Caco-2 (cell line): Measurements from ENCODE around the gene SRPK3. TPM values are rescaled to one million over a fixed set of nuclear protein-coding genes. Genes with fewer than 3 reads are reported as not detected.

Experiments used
- BruUV-seq: library from RNA; stranded (reverse); fragments of 400-500 nt; replicated peaks from 2 replicates; lab custom pipeline; 2021; lab: Mats Ljungman, UMichigan
- CTCF ChIA-PET: fragments of 300-600 bp; sonication (Branson Sonifier 250); formaldehyde crosslinking; loops from one replicate; lab custom pipeline; 2022; ENCODE audit warnings: antibody characterized with exemption; lab: Charles Lee
- POLR2A ChIA-PET: fragments of 300-600 bp; sonication (Branson Sonifier 250); formaldehyde crosslinking; loops from one replicate; lab custom pipeline; 2022; ENCODE audit warnings: antibody characterized with exemption; lab: Charles Lee
- DNase-seq, 2 experiments: peaks; one replicate each; pipeline versions ENCODE4 v3.0.0 to v3.0.0-alpha.2; 2020 to 2022
- H3K27me3 ChIP-seq: replicated peaks from 2 replicates; pipeline ENCODE4 v1.6.0; 2011; ENCODE audit warnings: low read length; ENCODE audit not compliant: control insufficient read depth, insufficient read depth
- H3K36me3 ChIP-seq: 2 replicates; pipeline ENCODE4 v1.5.1; 2011; ENCODE audit warnings: low read length; ENCODE audit not compliant: control insufficient read depth, insufficient read depth
- H3K4me1 ChIP-seq: fragments of 250-450 bp; sonication (Bioruptor Pico); 2 replicates; pipeline ENCODE4 v1.5.1; 2020; ENCODE audit warnings: mild to moderate bottlenecking
- H3K4me3 ChIP-seq: 2 replicates; pipeline ENCODE4 v1.5.1; 2011; ENCODE audit warnings: low read depth, mild to moderate bottlenecking, control low read depth, low read length
- H3K9me3 ChIP-seq: fragments of 250-450 bp; sonication (Bioruptor Pico); 2 replicates; pipeline ENCODE4 v1.5.1; 2020; ENCODE audit warnings: mild to moderate bottlenecking, moderate library complexity
- H3K27ac Mint-ChIP-seq: one replicate; pipeline ENCODE4 v1.8.0; 2022; ENCODE audit warnings: mixed read lengths; ENCODE audit not compliant: unreplicated experiment
- H3K27me3 Mint-ChIP-seq: one replicate; pipeline ENCODE4 v1.8.0; 2022; ENCODE audit warnings: mixed read lengths; ENCODE audit not compliant: insufficient read depth, unreplicated experiment
- H3K36me3 Mint-ChIP-seq: one replicate; pipeline ENCODE4 v1.8.0; 2022; ENCODE audit warnings: mild to moderate bottlenecking, mixed read lengths; ENCODE audit not compliant: insufficient read depth, unreplicated experiment
- H3K4me1 Mint-ChIP-seq: one replicate; pipeline ENCODE4 v1.8.0; 2022; ENCODE audit warnings: low read depth, mixed read lengths; ENCODE audit not compliant: unreplicated experiment
- H3K4me3 Mint-ChIP-seq: one replicate; pipeline ENCODE4 v1.8.0; 2022; ENCODE audit warnings: mild to moderate bottlenecking, moderate library complexity, mixed read lengths; ENCODE audit not compliant: unreplicated experiment
- H3K9me3 Mint-ChIP-seq: one replicate; pipeline ENCODE4 v1.8.0; 2022; ENCODE audit warnings: mixed read lengths; ENCODE audit not compliant: unreplicated experiment
- intact Hi-C: fragments of 100-400 bp; cut with micrococcal nuclease; formaldehyde crosslinking; loops from one replicate; pipeline ENCODE4 v1.10.0; 2022; ENCODE audit not compliant: unreplicated experiment
- total RNA-seq: library from RNA; stranded (reverse); gene quantifications from 2 replicates; pipeline ENCODE4 v1.2.3, GENCODE V29; 2022
- TF ChIP-seq, protein P1 (sequence below), 2 experiments: fragments of 200-600 bp in 1 of 2; IDR thresholded peaks; 1 replicate in 1 of 2; 2 replicates in 1 of 2; pipeline versions ENCODE4 v1.5.1 to v1.8.0; 2011 to 2022; ENCODE audit warnings: antibody characterized with exemption in 1 of 2, control low read depth in 1 of 2, inconsistent platforms in 1 of 2, low read depth in 1 of 2, low read length in 1 of 2, mild to moderate bottlenecking in 1 of 2, moderate library complexity in 1 of 2; ENCODE audit not compliant: insufficient read depth in 1 of 2, severe bottlenecking in 1 of 2, unreplicated experiment in 1 of 2

Gene SRPK3
- total RNA-seq, 1 experiment from 2014 or later = not detected

DNA sequence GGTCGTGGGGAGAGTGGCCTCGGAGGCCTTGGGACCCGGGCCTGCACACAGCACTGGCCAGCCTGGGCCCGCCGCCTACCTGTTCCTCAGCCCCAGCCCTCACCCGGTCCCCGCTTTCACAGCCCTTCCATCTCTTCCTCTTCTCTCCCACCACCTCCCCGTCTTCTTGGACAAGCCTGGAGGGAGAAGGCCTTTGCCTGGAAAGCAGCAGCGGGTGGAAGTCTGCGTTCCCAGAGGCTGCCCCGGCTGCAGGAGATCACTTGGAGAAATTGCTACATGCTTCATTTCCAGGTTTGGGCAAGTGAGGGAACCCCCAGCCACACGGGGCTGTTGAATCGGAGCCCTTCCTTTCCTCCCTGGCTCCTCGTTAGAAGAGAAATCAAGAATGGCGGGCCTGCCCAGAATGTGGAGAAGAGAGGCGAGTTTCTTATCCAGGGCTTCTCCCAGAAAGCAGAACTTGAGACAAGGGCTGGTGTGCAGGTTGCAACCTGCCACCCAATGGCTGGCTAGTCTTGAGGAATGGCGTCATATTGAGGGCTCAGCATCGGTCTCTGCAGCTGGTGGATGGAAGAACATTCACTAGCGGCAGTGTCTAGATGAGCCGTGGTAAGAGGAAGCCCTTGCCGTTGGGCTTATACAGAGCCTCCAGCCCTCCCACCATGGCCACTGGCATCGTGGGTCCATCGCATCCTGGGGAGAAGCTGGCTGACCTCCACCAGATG lies 50.7 kb downstream of the SRPK3 start:
- intact Hi-C loops = no loop called here
- Histone ChIP-seq H3K4me1 (no peaks in the 10 kb centered on the region), H3K9me3 (no peaks in the 10 kb centered on the region), H3K27me3 (no peaks in the 10 kb centered on the region; the same call in 1 of the 2 replicates), H3K4me3 (no peak overlapping the region), H3K36me3 (no peaks in the 10 kb centered on the region)
- H3K4me3 Mint-ChIP-seq = peak overlapping the region; percentile 33
- BruUV-seq = no TSS peak
- H3K27me3 Mint-ChIP-seq = no peaks in the 10 kb centered on the region
- POLR2A ChIA-PET = no interaction called here
- CTCF ChIA-PET = no interaction called here
- no peaks in the 10 kb centered on the region for H3K4me1 Mint-ChIP-seq
- TF ChIP-seq, protein P1, sequence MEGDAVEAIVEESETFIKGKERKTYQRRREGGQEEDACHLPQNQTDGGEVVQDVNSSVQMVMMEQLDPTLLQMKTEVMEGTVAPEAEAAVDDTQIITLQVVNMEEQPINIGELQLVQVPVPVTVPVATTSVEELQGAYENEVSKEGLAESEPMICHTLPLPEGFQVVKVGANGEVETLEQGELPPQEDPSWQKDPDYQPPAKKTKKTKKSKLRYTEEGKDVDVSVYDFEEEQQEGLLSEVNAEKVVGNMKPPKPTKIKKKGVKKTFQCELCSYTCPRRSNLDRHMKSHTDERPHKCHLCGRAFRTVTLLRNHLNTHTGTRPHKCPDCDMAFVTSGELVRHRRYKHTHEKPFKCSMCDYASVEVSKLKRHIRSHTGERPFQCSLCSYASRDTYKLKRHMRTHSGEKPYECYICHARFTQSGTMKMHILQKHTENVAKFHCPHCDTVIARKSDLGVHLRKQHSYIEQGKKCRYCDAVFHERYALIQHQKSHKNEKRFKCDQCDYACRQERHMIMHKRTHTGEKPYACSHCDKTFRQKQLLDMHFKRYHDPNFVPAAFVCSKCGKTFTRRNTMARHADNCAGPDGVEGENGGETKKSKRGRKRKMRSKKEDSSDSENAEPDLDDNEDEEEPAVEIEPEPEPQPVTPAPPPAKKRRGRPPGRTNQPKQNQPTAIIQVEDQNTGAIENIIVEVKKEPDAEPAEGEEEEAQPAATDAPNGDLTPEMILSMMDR (IDR thresholded peaks at IDR 0.05; ENCODE audit: insufficient read depth in 1 of 2, low read depth in 1 of 2, low read length in 1 of 2, severe bottlenecking in 1 of 2, unreplicated experiment in 1 of 2) = no peak
- no peak overlapping the region for H3K27ac Mint-ChIP-seq
- H3K9me3 Mint-ChIP-seq = no peaks in the 10 kb centered on the region
- H3K36me3 Mint-ChIP-seq = no peaks in the 10 kb centered on the region
- no peak for DNase-seq

DNA sequence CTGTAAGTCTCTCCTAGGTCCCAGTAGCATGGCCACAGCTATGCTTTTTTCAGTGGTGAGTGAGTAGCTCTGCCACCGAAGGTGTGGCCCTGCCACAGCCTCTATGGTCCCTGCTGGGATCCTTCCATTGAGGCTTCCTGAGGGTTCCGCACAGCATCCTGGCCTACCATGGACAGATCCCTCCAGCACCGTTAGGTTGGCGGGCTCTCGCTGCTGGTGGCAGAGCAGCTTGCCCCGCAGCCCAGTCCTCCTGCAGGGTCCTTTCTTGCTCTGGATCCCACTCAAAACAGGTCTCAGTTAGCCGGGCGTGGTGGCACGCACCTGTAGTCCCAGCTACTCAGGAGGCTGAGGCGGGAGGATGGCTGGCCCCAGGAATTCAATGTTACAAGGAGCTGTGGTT lies 51.9 kb downstream of the SRPK3 start:
- TF ChIP-seq, protein P1 (IDR thresholded peaks at IDR 0.05; ENCODE audit: insufficient read depth in 1 of 2, low read depth in 1 of 2, low read length in 1 of 2, severe bottlenecking in 1 of 2, unreplicated experiment in 1 of 2) = no peak
- DNase-seq = no peak
- intact Hi-C loops = no loop called here
- Histone ChIP-seq H3K9me3 (no peaks in the 10 kb centered on the region), H3K4me3 (no peak overlapping the region), H3K4me1 (no peaks in the 10 kb centered on the region), H3K36me3 (no peaks in the 10 kb centered on the region), H3K27me3 (no peaks in the 10 kb centered on the region; the same call in 1 of the 2 replicates)
- CTCF ChIA-PET = no interaction called here
- no peak overlapping the region for H3K27ac Mint-ChIP-seq
- H3K27me3 Mint-ChIP-seq = no peaks in the 10 kb centered on the region
- H3K36me3 Mint-ChIP-seq = no peaks in the 10 kb centered on the region
- BruUV-seq = no TSS peak
- no peaks in the 10 kb centered on the region for H3K4me1 Mint-ChIP-seq
- POLR2A ChIA-PET = no interaction called here
- no peak overlapping the region for H3K4me3 Mint-ChIP-seq
- H3K9me3 Mint-ChIP-seq = no peaks in the 10 kb centered on the region

Other genes starting within 250 kb of the SRPK3 start
- gene CCNQ, start 181.9 kb upstream of the SRPK3 start, total RNA-seq = 23.8 and 26.3 TPM in 2 replicates
- 9.0 and 12.0 TPM in 2 replicates for gene DUSP9, start 133.8 kb upstream of the SRPK3 start, total RNA-seq
- gene PNCK, start 107.2 kb upstream of the SRPK3 start, total RNA-seq = not detected in 2 replicates
- gene SLC6A8, start 93.1 kb upstream of the SRPK3 start, total RNA-seq = 8.8 and 11.2 TPM in 2 replicates
- gene BCAP31, start 56.7 kb upstream of the SRPK3 start, total RNA-seq = 232 and 234 TPM in 2 replicates
- 4.3 and 4.5 TPM in 2 replicates for gene ABCD1, start 56.2 kb upstream of the SRPK3 start, total RNA-seq
- 0.16 TPM in 1 of 2 replicates, not detected in the other for gene PLXNB3, start 16.8 kb upstream of the SRPK3 start, total RNA-seq
- gene IDH3G, start 13.3 kb downstream of the SRPK3 start, total RNA-seq = 53.3 and 54.0 TPM in 2 replicates
- gene SSR4, start 13.6 kb downstream of the SRPK3 start, total RNA-seq = 353 and 373 TPM in 2 replicates
- gene PDZD4, start 49.5 kb downstream of the SRPK3 start, total RNA-seq = 1.3 and 1.8 TPM in 2 replicates
- gene L1CAM, start 105.1 kb downstream of the SRPK3 start, total RNA-seq = 12.7 and 12.8 TPM in 2 replicates
- gene AVPR2, start 123.6 kb downstream of the SRPK3 start, total RNA-seq = not detected in 2 replicates
- gene ARHGAP4, start 145.2 kb downstream of the SRPK3 start, total RNA-seq = 13.0 and 15.7 TPM in 2 replicates
- 91.3 and 93.8 TPM in 2 replicates for gene NAA10, start 154.0 kb downstream of the SRPK3 start, total RNA-seq
- gene RENBP, start 163.6 kb downstream of the SRPK3 start, total RNA-seq = 0.75 and 1.2 TPM in 2 replicates
- gene HCFC1, start 190.8 kb downstream of the SRPK3 start, total RNA-seq = 93.7 and 95.6 TPM in 2 replicates
- gene TMEM187, start 191.7 kb downstream of the SRPK3 start, total RNA-seq = 4.9 and 6.6 TPM in 2 replicates
- gene IRAK1, start 238.9 kb downstream of the SRPK3 start, total RNA-seq = 119 and 126 TPM in 2 replicates